Kidney (tissue), 22 donors: ENCODE results near the gene CNTFR. TPM values are rescaled to one million over a fixed set of nuclear protein-coding genes. Genes with fewer than 3 reads are reported as not detected.
A peak's percentile ranks its signal among the peaks of the same experiment; 100 is the strongest.
"Not testable (repeated sequence)": the region's sequence is repeated elsewhere in the genome, so short reads cannot be mapped to it uniquely, and the experiment has no call there.

Experiments used
- DNase-seq, 5 donors: peaks; one replicate each; pipeline ENCODE4 v3.0.0-alpha.2; 2013 to 2020
- FAIRE-seq: peaks from 2 replicates; lab custom pipeline; 2012; peaks lifted over from hg19 to GRCh38; lab: Jason Lieb, UNC
- H3K27ac ChIP-seq, 2 donors: one replicate each; pipeline ENCODE4 v1.7.0; 2013; ENCODE audit warnings: low read depth in 2 of 2, low read length in 2 of 2, inconsistent platforms in 1 of 2
- H3K27me3 ChIP-seq: one replicate; pipeline ENCODE4 v1.7.1; 2013; ENCODE audit warnings: low read length, inconsistent platforms; ENCODE audit not compliant: control insufficient read depth, insufficient read depth
- H3K36me3 ChIP-seq, 3 donors: one replicate each; pipeline versions ENCODE4 v1.7.0 to v1.7.1; 2013; ENCODE audit warnings: low read length in 3 of 3, control low read depth in 1 of 3, inconsistent platforms in 1 of 3; ENCODE audit not compliant: insufficient read depth in 3 of 3, control insufficient read depth in 2 of 3
- H3K4me1 ChIP-seq, 3 donors: one replicate each; pipeline versions ENCODE4 v1.7.0 to v1.7.1; 2013; ENCODE audit warnings: low read length in 3 of 3, inconsistent platforms in 1 of 3, low read depth in 1 of 3; ENCODE audit not compliant: control insufficient read depth in 2 of 3, insufficient read depth in 2 of 3
- H3K4me3 ChIP-seq, 3 donors: one replicate each; pipeline versions ENCODE4 v1.7.0 to v1.8.1; 2013; ENCODE audit warnings: low read length in 3 of 3, control low read depth in 1 of 3, inconsistent platforms in 1 of 3
- H3K9ac ChIP-seq, 3 donors: one replicate each; pipeline versions ENCODE4 v1.7.0 to v1.7.1; 2013; ENCODE audit warnings: low read length in 3 of 3, control low read depth in 1 of 3, inconsistent platforms in 1 of 3
- H3K9me3 ChIP-seq, 3 donors: one replicate each; pipeline versions ENCODE4 v1.7.0 to v1.7.1; 2013; ENCODE audit warnings: low read length in 3 of 3, control low read depth in 1 of 3, inconsistent platforms in 1 of 3; ENCODE audit not compliant: control insufficient read depth in 2 of 3, insufficient read depth in 1 of 3
- CTCF ChIP-seq: IDR thresholded peaks from 3 replicates; pipeline ENCODE4 v1.5.1; 2012; ENCODE audit warnings: mild to moderate bottlenecking, moderate library complexity, borderline replicate concordance; ENCODE audit not compliant: insufficient read depth; ENCODE audit errors: extremely low read depth
- intact Hi-C: fragments of 100-400 bp; cut with DNase I; formaldehyde crosslinking; loops from one replicate; pipeline ENCODE4 v1.11.1; 2022
- long read RNA-seq, 10 donors: library from polyadenylated mRNA in 1 of 10; unstranded in 1 of 10; transcript quantifications; one replicate each; pipeline ENCODE4 v2.0.0 and lab custom pipeline, GENCODE V29; 2021 to 2026
- polyA plus RNA-seq: library from polyadenylated mRNA; stranded (reverse); fragments of 350-450 nt; fragmentation: Illumina TruSeq; extraction: RNeasy Lipid Tissue Mini Kit (QIAGEN cat#74804); gene quantifications from one replicate; pipeline ENCODE4 v1.2.3, GENCODE V29; 2014; ENCODE audit warnings: low read depth, low replicate concordance; ENCODE audit not compliant: insufficient read depth
- total RNA-seq: library from RNA; stranded (reverse); fragmentation: NEBNext Ultra II Directional; extraction: Animal tissue kit (Norgen Biotek cat#: 25700); gene quantifications from one replicate; pipeline ENCODE4 v1.2.1, GENCODE V29; 2021
- donor health status: control.
- donor health status: control.
- donor health status: control.
- donor health status: control.
- donor health status: control.
- donor health status: DM: yes; HTN: yes; CAD: no.
- donor health status: Normal renal cell carcinoma (clear cell type).

Gene CNTFR
- total RNA-seq (3.7 TPM), polyA plus RNA-seq (1.7 TPM)
- long read RNA-seq, donor 1, partial matches to known transcripts: 0 of 5 reads
- long read RNA-seq, donor 1, other reads (novel, unspliced or antisense): 0 of 5 reads
- long read RNA-seq, donor 2, partial matches to known transcripts: 6 of 10 reads
- long read RNA-seq, donor 2, other reads (novel, unspliced or antisense): 0 of 10 reads
- long read RNA-seq, donor 3, transcript CNTFR-202 (10 exons, 2,052 nt): major isoform, 6 of 10 reads
- long read RNA-seq, donor 3, partial matches to known transcripts: 0 of 10 reads
- long read RNA-seq, donor 3, other reads (novel, unspliced or antisense): 0 of 10 reads
- long read RNA-seq, donor 4, transcript CNTFR-202 (10 exons, 2,052 nt): major isoform, 5 of 9 reads
- long read RNA-seq, donor 4, partial matches to known transcripts: 0 of 9 reads
- long read RNA-seq, donor 4, other reads (novel, unspliced or antisense): 0 of 9 reads
- long read RNA-seq, donor 5: 0 reads
- long read RNA-seq, donor 6, partial matches to known transcripts: 0 of 3 reads
- long read RNA-seq, donor 6, other reads (novel, unspliced or antisense): 0 of 3 reads
- long read RNA-seq, donor 7: 0 reads
- long read RNA-seq, donor 8, partial matches to known transcripts: 6 of 9 reads
- long read RNA-seq, donor 8, other reads (novel, unspliced or antisense): 0 of 9 reads
- long read RNA-seq, donor 9, partial matches to known transcripts: 5 of 6 reads
- long read RNA-seq, donor 9, other reads (novel, unspliced or antisense): 0 of 6 reads
- long read RNA-seq, donor 10, partial matches to known transcripts: 16 of 22 reads
- long read RNA-seq, donor 10, other reads (novel, unspliced or antisense): 0 of 22 reads

GRCh38 chr9:34589636-34590380, at the start of gene CNTFR:
Gene CNTFR (minus strand): TSS chr9:34589724. CDS start chr9:34568981, 20,743 bp downstream.
- no peak for TF ChIP-seq CTCF
- Histone ChIP-seq H3K4me3 (peak within 1 kb of the TSS in 2 of 3 donors; percentile 47 to 77), H3K4me1 (peaks cover 0 to 4% (median 3%) of the 10 kb centered on the region in 3 donors), H3K9ac (peak within 1 kb of the TSS in 1 of 3 donors; percentile 67), H3K27me3 (peaks cover 14% of the 10 kb centered on the region), H3K9me3 (no peaks in the 10 kb centered on the region), H3K36me3 (no peaks in the 10 kb centered on the region), H3K27ac (no peak within 1 kb of the TSS)
- no peak for FAIRE-seq
- intact Hi-C loops: loop anchor here (5.0 to 10.0 kb wide), 2 partner anchors 43 to 175 kb away; no protein-coding TSS in a partner anchor
- DNase-seq: peak in 4 of 5 donors; percentile 73 to 87 (median 78)

GRCh38 chr9:34639322-34639721, 49.8 kb upstream of the CNTFR start:
- FAIRE-seq, H3K27me3 ChIP-seq, DNase-seq, H3K27ac ChIP-seq, H3K9me3 ChIP-seq, intact Hi-C loops, H3K36me3 ChIP-seq, H3K9ac ChIP-seq, H3K4me3 ChIP-seq: not testable (repeated sequence)
- H3K4me1 ChIP-seq: peaks cover 0 to 21% (median 3%) of the 10 kb centered on the region in 3 donors

GRCh38 chr9:34638138-34638445, 48.6 kb upstream of the CNTFR start:
- H3K9ac ChIP-seq: peak overlapping the region; percentile 78 to 90 (median 78)

More at GRCh38 chr9:34638138-34638445, 48.6 kb upstream of the CNTFR start:
- DNase-seq (no peak), FAIRE-seq (no peak)
- Histone ChIP-seq H3K4me3 (peak overlapping the region; percentile 80 to 88 (median 85)), H3K27me3 (no peaks in the 10 kb centered on the region), H3K4me1 (peaks cover 0 to 21% (median 2%) of the 10 kb centered on the region in 3 donors), H3K9me3 (no peaks in the 10 kb centered on the region), H3K27ac (peak overlapping the region; percentile 74 to 87), H3K36me3 (peaks cover 2 to 7% (median 2%) of the 10 kb centered on the region in 3 donors)
- intact Hi-C loops: no loop called here
- no peak for TF ChIP-seq CTCF
